Sigmoid colon (tissue), 4 donors: Measurements from ENCODE around the gene YTHDC1.

Source experiments
- CTCF ChIP-seq, 4 experiments: fragments of 450-650 bp in 3 of 4; fragments of 200-600 bp in 1 of 4; IDR thresholded peaks; one replicate each; pipeline ENCODE4 v1.5.1; 2016 to 2019; ENCODE audit warnings: antibody characterized with exemption in 4 of 4, mild to moderate bottlenecking in 3 of 4, moderate library complexity in 2 of 4
- EP300 ChIP-seq, 4 donors: sonication (generic); formaldehyde crosslinking; IDR thresholded peaks; one replicate each; pipeline ENCODE4 v1.6.1; 2017; ENCODE audit warnings: antibody characterized with exemption in 4 of 4
- POLR2A ChIP-seq, 2 donors: fragments of 450-650 bp; IDR thresholded peaks; one replicate each; pipeline ENCODE4 v1.6.1; 2016; ENCODE audit warnings: antibody characterized with exemption in 2 of 2, mild to moderate bottlenecking in 2 of 2, moderate library complexity in 2 of 2

DNA sequence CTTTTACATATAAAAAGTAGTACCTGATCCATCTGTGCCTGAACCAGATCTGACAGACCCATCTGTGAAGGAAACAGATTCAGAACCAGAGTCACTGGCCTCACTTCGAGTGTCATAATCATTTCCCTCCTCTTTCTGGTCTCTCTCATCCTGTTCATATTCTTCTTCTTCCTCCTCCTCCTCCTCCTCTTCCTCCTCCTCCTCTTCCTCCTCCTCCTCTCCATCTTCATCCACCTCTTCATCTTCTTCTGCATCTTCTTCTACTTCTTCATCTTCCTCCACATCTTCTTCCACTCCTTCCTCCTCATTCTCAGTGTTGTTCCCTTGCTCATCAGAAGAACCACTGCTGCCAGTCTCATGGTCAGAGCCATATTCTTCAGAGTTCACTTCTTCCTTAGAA is 12.9 kb downstream of the YTHDC1 start:
- TF ChIP-seq EP300 (IDR thresholded peaks at IDR 0.05) (no peak), POLR2A (IDR thresholded peaks at IDR 0.05) (no peak), CTCF (IDR thresholded peaks at IDR 0.05) (no peak)
